Liver (tissue), 9 donors: Measurements from ENCODE around the gene RDX. TPM values are rescaled to one million over a fixed set of nuclear protein-coding genes. Genes with fewer than 3 reads are reported as not detected.
"Not testable (repeated sequence)": the region's sequence is repeated elsewhere in the genome, so short reads cannot be mapped to it uniquely, and the experiment has no call there.

Experiments used
- DNase-seq: peaks from one replicate; pipeline ENCODE4 v3.0.0-alpha.2; 2017; ENCODE audit warnings: low spot score
- H3K27ac ChIP-seq, 2 donors: one replicate each; pipeline ENCODE4 v1.7.0; 2013; ENCODE audit warnings: inconsistent platforms in 2 of 2, low read length in 2 of 2, control low read depth in 1 of 2, low read depth in 1 of 2, mild to moderate bottlenecking in 1 of 2
- H3K27me3 ChIP-seq, 4 donors: one replicate each; pipeline versions ENCODE4 v1.6.1 to v1.7.0; 2013; ENCODE audit warnings: low read length in 3 of 4, inconsistent platforms in 1 of 4, mild to moderate bottlenecking in 1 of 4, moderate library complexity in 1 of 4; ENCODE audit not compliant: control insufficient read depth in 4 of 4, insufficient read depth in 4 of 4
- H3K36me3 ChIP-seq, 4 donors: one replicate each; pipeline versions ENCODE4 v1.6.1 to v1.7.0; 2013; ENCODE audit warnings: low read length in 3 of 4, mild to moderate bottlenecking in 3 of 4, low read depth in 1 of 4, moderate library complexity in 1 of 4; ENCODE audit not compliant: control insufficient read depth in 4 of 4, insufficient read depth in 3 of 4
- H3K4me1 ChIP-seq, 4 donors: one replicate each; pipeline versions ENCODE4 v1.6.1 to v1.7.0; 2013; ENCODE audit warnings: low read length in 3 of 4, mild to moderate bottlenecking in 3 of 4, moderate library complexity in 1 of 4; ENCODE audit not compliant: control insufficient read depth in 4 of 4, insufficient read depth in 4 of 4
- H3K4me3 ChIP-seq, 3 donors: one replicate each; pipeline versions ENCODE4 v1.6.1 to v1.7.0; 2013; ENCODE audit warnings: low read length in 3 of 3, control low read depth in 1 of 3, low read depth in 1 of 3, mild to moderate bottlenecking in 1 of 3
- H3K9ac ChIP-seq, 2 donors: one replicate each; pipeline ENCODE4 v1.7.0; 2013; ENCODE audit warnings: low read length in 2 of 2, mild to moderate bottlenecking in 2 of 2, moderate library complexity in 2 of 2, control low read depth in 1 of 2, low read depth in 1 of 2
- H3K9me3 ChIP-seq, 4 donors: one replicate each; pipeline versions ENCODE4 v1.6.1 to v1.7.0; 2013; ENCODE audit warnings: low read length in 3 of 4; ENCODE audit not compliant: control insufficient read depth in 4 of 4
- CTCF ChIP-seq: fragments of 150-350 bp; IDR thresholded peaks from 2 replicates; pipeline ENCODE4 v1.5.1; 2017; ENCODE audit warnings: improper control_type of control experiment, low read depth, low read length; ENCODE audit not compliant: missing input control
- GABPA ChIP-seq, 2 donors: IDR thresholded peaks in 1 of 2; conservative IDR thresholded peaks in 1 of 2; 2 replicates each; pipeline ENCODE4 v1.6.1; 2016; ENCODE audit warnings: antibody characterized with exemption in 2 of 2, mild to moderate bottlenecking in 1 of 2, moderate library complexity in 1 of 2
- HNF4A ChIP-seq, 2 donors: conservative IDR thresholded peaks; 2 replicates each; pipeline ENCODE4 v1.6.1; 2016; ENCODE audit warnings: antibody characterized with exemption in 2 of 2, mild to moderate bottlenecking in 2 of 2
- HNF4G ChIP-seq: IDR thresholded peaks from 2 replicates; pipeline ENCODE4 v1.6.1; 2016; ENCODE audit warnings: antibody characterized with exemption
- SP1 ChIP-seq: IDR thresholded peaks from 2 replicates; pipeline ENCODE4 v1.6.1; 2018; ENCODE audit warnings: antibody characterized with exemption, mild to moderate bottlenecking
- TAF1 ChIP-seq: conservative IDR thresholded peaks from 2 replicates; pipeline ENCODE4 v1.6.1; 2016; ENCODE audit warnings: antibody characterized with exemption, mild to moderate bottlenecking
- WGBS: extraction: QIAGEN DNeasy Blood & Tissue Kit; methylation state at CpG from one replicate; pipeline ENCODE4 v1.1.7; 2013; 5-methylcytosine and 5-hydroxymethylcytosine counted together
- polyA plus RNA-seq, 2 donors: library from polyadenylated mRNA; stranded (reverse) in 1 of 2; unstranded in 1 of 2; fragments of 200-250 nt in 1 of 2; fragments of >200 nt in 1 of 2; fragmentation: Nextera tagmentation in 1 of 2; extraction: Ambion mirVana in 1 of 2; gene quantifications; one replicate each; pipeline versions ENCODE4 v1.2.1 to v1.2.3, GENCODE V29; 2013 to 2015
- total RNA-seq, 2 donors: library from RNA; depleted of rRNA; stranded (reverse); fragments of >200 nt; gene quantifications; one replicate each; pipeline ENCODE4 v1.2.3, GENCODE V29; 2014
- donor health status: healthy.
- donor health status: healthy.
- donor health status: healthy.
- donor health status: healthy.
- donor health status: healthy.

Gene RDX
- total and polyA plus RNA-seq, 4 donors, result 19.9 to 116 (median 53.9) TPM

GRCh38 chr11:110196884-110197420 is 99.5 kb downstream of the RDX start (continued):
- TF ChIP-seq CTCF, result no peak

- WGBS, result 95% methylated on average over 5 of the region's 5 CpGs
- Histone ChIP-seq H3K4me1 (peaks cover 3 to 13% (median 11%) of the 10 kb centered on the region in 4 donors), H3K9me3 (no peaks in the 10 kb centered on the region), H3K9ac (no peak overlapping the region), H3K27ac (no peak overlapping the region), H3K36me3 (no peaks in the 10 kb centered on the region), H3K4me3 (no peak overlapping the region), H3K27me3 (no peaks in the 10 kb centered on the region)
- DNase-seq, result no peak
- TF ChIP-seq HNF4G (no peak), TAF1 (no peak)
Measured at GRCh38 chr11:110196241-110196754, 100.1 kb downstream of the RDX start.

GRCh38 chr11:110194211-110194766 is 102.1 kb downstream of the RDX start:
- not testable (repeated sequence) for H3K27me3 ChIP-seq, H3K27ac ChIP-seq, H3K9me3 ChIP-seq, H3K4me1 ChIP-seq, H3K9ac ChIP-seq, DNase-seq, H3K4me3 ChIP-seq, H3K36me3 ChIP-seq
- 85% methylated on average over 10 of the region's 10 CpGs for whole genome bisulfite sequencing

GRCh38 chr11:110192604-110193282 is 103.7 kb downstream of the RDX start:
- H3K9me3 ChIP-seq, H3K4me3 ChIP-seq, H3K27ac ChIP-seq, H3K4me1 ChIP-seq, H3K36me3 ChIP-seq, H3K27me3 ChIP-seq, H3K9ac ChIP-seq, DNase-seq: not testable (repeated sequence)
- 92% methylated on average over 4 of the region's 4 CpGs for WGBS

GRCh38 chr11:110190885-110191284 is 105.5 kb downstream of the RDX start:
- no peaks in the 10 kb centered on the region for H3K36me3 ChIP-seq
- no peaks in the 10 kb centered on the region for H3K4me1 ChIP-seq
- no peak for DNase-seq
- H3K27me3 ChIP-seq, result no peaks in the 10 kb centered on the region
- H3K4me3 ChIP-seq, result no peak overlapping the region
- no peaks in the 10 kb centered on the region for H3K9me3 ChIP-seq
- TF ChIP-seq HNF4A (conservative IDR thresholded peaks at IDR 0.05), result no peak
- TF ChIP-seq TAF1, result no peak
- TF ChIP-seq SP1, result no peak
- TF ChIP-seq GABPA (IDR thresholded peaks at IDR 0.05 in 1 of 2, conservative IDR thresholded peaks at IDR 0.05 in 1 of 2), result no peak
- 94% methylated on average over 1 of the region's 1 CpG for WGBS
- H3K9ac ChIP-seq, result no peak overlapping the region
- H3K27ac ChIP-seq, result no peak overlapping the region
